GM12801 (cell line): Measurements from ENCODE around the gene SRC.

ENCODE experiments used
- TF ChIP-seq, protein P1 (sequence below): IDR thresholded peaks from one replicate; pipeline ENCODE4 v1.5.1; 2011; ENCODE audit warnings: control low read depth; ENCODE audit not compliant: insufficient read length; ENCODE audit errors: extremely low read depth

Gene SRC

DNA sequence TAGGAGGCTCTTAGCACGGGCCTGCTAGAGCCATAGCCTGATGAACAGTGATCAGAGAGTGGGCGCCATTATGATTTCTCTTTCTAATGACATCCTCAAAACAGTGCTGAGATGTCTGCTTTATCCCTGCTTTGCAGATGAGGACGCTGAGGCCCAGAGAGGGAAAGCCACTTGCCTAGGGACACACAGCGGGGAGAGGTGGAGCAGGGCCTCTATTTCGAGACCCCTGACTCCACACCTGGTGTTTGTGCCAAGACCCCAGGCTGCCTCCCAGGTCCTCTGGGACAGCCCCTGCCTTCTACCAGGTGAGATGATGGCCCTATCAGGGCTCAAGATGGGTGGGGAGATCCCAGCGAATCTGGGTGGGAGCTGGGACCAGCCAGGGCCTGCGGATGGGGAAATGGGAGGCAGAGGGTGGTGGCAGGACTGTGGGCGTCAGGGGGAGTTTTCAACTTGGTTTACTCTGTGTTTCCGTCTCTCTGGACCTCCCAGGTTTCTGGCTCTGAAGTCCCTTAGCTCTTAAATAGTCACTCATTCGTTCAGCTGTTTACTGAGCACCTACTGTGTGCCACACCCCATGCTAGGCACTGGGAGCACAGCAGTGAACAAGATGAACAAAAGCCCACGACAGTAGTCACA lies 36.7 kb downstream of the SRC start:
- TF ChIP-seq, protein P1, sequence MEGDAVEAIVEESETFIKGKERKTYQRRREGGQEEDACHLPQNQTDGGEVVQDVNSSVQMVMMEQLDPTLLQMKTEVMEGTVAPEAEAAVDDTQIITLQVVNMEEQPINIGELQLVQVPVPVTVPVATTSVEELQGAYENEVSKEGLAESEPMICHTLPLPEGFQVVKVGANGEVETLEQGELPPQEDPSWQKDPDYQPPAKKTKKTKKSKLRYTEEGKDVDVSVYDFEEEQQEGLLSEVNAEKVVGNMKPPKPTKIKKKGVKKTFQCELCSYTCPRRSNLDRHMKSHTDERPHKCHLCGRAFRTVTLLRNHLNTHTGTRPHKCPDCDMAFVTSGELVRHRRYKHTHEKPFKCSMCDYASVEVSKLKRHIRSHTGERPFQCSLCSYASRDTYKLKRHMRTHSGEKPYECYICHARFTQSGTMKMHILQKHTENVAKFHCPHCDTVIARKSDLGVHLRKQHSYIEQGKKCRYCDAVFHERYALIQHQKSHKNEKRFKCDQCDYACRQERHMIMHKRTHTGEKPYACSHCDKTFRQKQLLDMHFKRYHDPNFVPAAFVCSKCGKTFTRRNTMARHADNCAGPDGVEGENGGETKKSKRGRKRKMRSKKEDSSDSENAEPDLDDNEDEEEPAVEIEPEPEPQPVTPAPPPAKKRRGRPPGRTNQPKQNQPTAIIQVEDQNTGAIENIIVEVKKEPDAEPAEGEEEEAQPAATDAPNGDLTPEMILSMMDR, result no peak

DNA sequence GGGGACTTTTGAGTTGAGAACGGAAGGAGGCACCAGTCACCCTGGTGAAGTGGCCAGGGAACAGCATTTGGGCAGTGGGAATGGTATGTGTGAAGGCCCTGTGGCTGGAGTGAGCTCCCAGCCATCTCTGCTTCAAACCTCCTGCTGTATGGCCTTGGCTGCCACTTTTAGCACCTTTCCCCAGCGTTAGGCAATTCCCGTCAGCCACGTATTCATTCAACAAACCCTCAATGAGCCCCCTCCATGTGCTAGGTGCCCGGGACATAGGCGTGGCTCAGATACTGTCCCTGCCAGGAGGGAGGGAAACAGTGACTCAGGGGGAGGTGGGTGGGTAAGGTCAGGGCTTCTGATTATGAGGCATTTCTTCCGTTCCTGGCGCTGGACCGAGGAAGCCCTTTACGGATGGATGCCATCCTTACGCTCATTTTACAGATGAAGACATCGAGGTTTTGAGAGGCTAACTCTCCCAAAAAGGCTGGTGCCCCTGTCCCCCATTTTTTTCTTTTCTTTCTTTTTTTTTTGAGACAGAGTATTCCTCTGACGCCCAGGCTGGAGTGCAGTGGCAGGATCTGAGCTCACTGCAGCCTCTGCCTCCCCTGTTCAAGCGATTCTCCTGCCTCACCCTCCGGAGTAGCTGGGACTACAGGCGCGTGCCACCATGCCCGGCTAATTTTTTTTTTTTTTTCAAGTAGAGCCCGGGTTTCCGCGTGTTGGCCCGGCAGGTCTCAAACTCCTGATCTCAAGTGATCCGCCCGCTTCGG lies 37.5 kb downstream of the SRC start:
- TF ChIP-seq, protein P1, result no peak

DNA sequence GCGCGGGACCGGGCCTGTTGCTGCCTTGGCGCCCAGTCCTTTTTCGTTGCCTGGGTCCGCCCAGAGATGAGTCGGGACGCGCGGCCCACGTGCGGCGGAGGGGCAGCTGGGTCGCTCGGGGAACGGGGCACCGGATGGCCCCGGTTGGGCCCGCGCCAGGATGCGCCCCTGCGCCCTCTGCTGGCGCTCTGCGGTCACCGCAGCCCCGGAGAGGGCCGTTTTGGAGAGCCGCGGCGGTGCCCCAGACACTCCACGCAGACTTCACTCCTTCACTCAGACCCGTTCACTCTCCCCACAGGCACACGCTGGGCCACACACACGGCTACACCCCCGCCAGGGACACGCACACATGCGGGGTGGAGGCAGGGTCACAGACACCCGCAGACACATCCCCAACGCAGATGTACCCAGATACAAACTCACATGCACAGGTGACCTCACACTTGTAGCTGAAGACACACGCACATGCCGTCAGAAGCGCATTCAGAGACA lies 38.8 kb downstream of the SRC start:
- TF ChIP-seq, protein P1, result no peak

DNA sequence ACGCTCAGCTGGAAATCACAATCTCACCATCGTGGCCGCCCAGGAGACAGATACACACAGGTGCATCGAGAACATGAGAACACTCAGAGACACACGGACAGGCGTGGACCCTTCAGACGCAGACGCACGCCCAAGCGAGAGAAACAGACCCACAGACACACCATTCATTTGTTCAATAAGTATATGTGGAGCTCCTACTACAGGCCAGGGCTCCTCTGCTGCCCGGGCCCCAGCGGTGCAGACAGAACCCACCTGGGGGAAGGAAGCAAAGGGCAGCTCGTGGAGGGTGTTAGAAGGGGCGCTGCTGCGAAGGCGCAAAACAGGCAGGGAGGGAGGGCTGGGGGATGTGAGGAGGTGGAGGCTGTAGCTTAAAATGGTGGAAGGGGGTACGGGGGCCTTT lies 39.2 kb downstream of the SRC start:
- TF ChIP-seq, protein P1, result no peak

DNA sequence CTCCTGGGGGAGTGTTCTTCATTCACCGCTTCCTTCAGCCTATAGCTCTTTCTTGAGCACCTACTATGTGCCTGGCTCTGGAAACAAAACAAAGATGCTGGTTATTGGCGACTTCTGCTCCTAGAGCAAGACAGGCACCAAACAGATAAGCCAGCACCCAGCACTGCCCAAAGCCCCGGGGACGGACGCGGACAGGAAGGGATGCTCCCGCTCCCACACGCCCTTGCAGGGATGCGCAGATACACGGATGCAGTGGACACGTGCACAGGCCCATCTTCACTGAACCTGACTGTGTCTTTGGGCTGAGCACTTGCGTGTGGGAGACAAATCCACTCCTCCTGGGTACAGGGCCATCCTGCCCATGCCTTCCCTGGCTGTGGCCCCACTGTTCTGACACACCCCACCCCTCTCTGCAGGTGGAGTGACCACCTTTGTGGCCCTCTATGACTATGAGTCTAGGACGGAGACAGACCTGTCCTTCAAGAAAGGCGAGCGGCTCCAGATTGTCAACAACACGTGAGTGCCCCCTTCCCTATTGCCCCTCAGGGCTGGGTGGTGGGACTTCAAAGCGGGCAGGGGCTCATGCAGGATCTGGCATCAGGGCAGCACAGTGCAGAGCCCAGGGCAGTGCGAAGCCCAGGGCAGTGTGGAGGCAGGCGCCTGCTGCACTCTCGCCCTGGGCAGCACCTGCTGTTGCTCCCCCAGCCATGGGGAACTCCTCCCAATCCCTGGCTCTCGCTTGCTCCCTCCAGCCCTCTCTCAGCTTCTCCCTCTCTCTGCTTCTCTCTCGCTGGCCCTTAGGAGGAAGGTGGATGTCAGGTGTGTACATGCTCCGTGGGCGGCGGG lies 39.9 kb downstream of the SRC start:
- TF ChIP-seq, protein P1, result no peak

DNA sequence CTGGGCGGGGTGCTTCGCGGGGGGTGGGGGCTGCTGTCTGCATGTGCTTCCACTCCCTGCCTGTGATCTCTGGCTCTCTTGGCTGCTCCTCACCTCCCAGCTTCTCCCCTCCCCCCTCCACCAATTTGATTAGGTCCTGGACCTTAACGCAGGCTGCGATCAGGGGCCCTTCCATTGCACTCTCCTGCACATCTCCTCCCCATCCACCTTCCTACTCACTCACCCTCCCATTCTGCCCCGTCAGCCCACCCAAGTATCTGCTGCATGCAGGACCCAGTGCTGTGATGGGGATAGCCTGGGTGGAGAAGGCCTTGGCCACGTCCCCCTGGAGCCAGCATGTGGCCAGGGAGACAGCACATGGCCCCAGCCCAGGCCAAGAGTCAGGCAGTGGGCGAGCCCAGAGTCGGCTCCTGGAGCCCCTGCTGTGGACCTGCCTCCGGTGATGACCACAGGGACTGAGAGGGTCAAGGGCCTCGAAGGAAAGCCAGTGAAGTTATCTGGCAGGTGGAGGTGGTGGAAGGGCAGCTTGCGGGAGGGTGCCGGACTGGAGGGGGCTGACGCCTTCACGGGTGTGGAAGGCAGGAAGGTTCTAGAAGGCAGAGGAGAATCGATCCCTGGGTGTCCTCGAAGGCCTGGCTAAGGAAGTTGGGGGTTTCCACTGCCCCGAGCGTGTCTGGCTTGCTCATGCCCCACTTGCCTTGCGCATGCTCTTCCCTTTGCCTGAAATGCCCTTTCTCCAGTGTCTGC lies 40.7 kb downstream of the SRC start:
- TF ChIP-seq, protein P1, result no peak
